ENCODE data around the gene BNC2.
A peak's percentile ranks its signal among the peaks of the same experiment; 100 is the strongest.

BNC2 gene

GRCh38 chr9:16754662-16755061 is 115.8 kb downstream of the BNC2 start:
- Histone ChIP-seq H3K4me1 (ENCODE audit: control insufficient read depth, insufficient read depth, low read length) (peaks cover 4% of the 10 kb centered on the region; the same call in 1 of the 2 replicates), H3K27ac (ENCODE audit: low read depth, low read length) (no peak overlapping the region), H3K4me3 (ENCODE audit: low read depth, low read length) (no peak overlapping the region), H3K9ac (ENCODE audit: low read length) (no peak overlapping the region), H3K36me3 (ENCODE audit: control insufficient read depth, insufficient read depth, low read length) (no peaks in the 10 kb centered on the region), H3K9me3 (ENCODE audit: control insufficient read depth, insufficient read depth, low read depth, low read length) (no peaks in the 10 kb centered on the region), H3K27me3 (ENCODE audit: control insufficient read depth, insufficient read depth, low read length) (no peaks in the 10 kb centered on the region)

GRCh38 chr9:16753256-16753655 is 117.2 kb downstream of the BNC2 start:
- H3K4me3 ChIP-seq (ENCODE audit: low read depth, low read length): no peak overlapping the region
- no peaks in the 10 kb centered on the region for H3K36me3 ChIP-seq (ENCODE audit: control insufficient read depth, insufficient read depth, low read length)
- H3K27ac ChIP-seq (ENCODE audit: low read depth, low read length): no peak overlapping the region
- peaks cover 4% of the 10 kb centered on the region; the same call in 1 of the 2 replicates for H3K4me1 ChIP-seq (ENCODE audit: control insufficient read depth, insufficient read depth, low read length)
- H3K27me3 ChIP-seq (ENCODE audit: control insufficient read depth, insufficient read depth, low read length): no peaks in the 10 kb centered on the region
- H3K9ac ChIP-seq (ENCODE audit: low read length): no peak overlapping the region
- H3K9me3 ChIP-seq (ENCODE audit: control insufficient read depth, insufficient read depth, low read depth, low read length): no peaks in the 10 kb centered on the region

- H3K36me3 ChIP-seq (ENCODE audit: control insufficient read depth, insufficient read depth, low read length): no peaks in the 10 kb centered on the region
- H3K9ac ChIP-seq (ENCODE audit: low read length): no peak overlapping the region
- H3K27ac ChIP-seq (ENCODE audit: low read depth, low read length): no peak overlapping the region
- peaks cover 4% of the 10 kb centered on the region; the same call in 1 of the 2 replicates for H3K4me1 ChIP-seq (ENCODE audit: control insufficient read depth, insufficient read depth, low read length)
- H3K9me3 ChIP-seq (ENCODE audit: control insufficient read depth, insufficient read depth, low read depth, low read length): no peaks in the 10 kb centered on the region
- no peak overlapping the region for H3K4me3 ChIP-seq (ENCODE audit: low read depth, low read length)
- H3K27me3 ChIP-seq (ENCODE audit: control insufficient read depth, insufficient read depth, low read length): no peaks in the 10 kb centered on the region
These were observed 117.9 kb downstream of the BNC2 start for GRCh38 chr9:16752601-16753000.

GRCh38 chr9:16750553-16750952 is 119.9 kb downstream of the BNC2 start:
- no peaks in the 10 kb centered on the region for H3K9me3 ChIP-seq (ENCODE audit: control insufficient read depth, insufficient read depth, low read depth, low read length)

GRCh38 chr9:16745359-16745758 is 125.1 kb downstream of the BNC2 start:
- Histone ChIP-seq H3K9me3 (ENCODE audit: control insufficient read depth, insufficient read depth, low read depth, low read length) (no peaks in the 10 kb centered on the region), H3K4me1 (ENCODE audit: control insufficient read depth, insufficient read depth, low read length) (no peaks in the 10 kb centered on the region), H3K27me3 (ENCODE audit: control insufficient read depth, insufficient read depth, low read length) (no peaks in the 10 kb centered on the region), H3K4me3 (ENCODE audit: low read depth, low read length) (no peak overlapping the region), H3K27ac (ENCODE audit: low read depth, low read length) (no peak overlapping the region), H3K36me3 (ENCODE audit: control insufficient read depth, insufficient read depth, low read length) (no peaks in the 10 kb centered on the region), H3K9ac (ENCODE audit: low read length) (no peak overlapping the region)

More at GRCh38 chr9:16750553-16750952, 119.9 kb downstream of the BNC2 start:
- Histone ChIP-seq H3K4me3 (ENCODE audit: low read depth, low read length) (no peak overlapping the region), H3K27ac (ENCODE audit: low read depth, low read length) (no peak overlapping the region), H3K36me3 (ENCODE audit: control insufficient read depth, insufficient read depth, low read length) (no peaks in the 10 kb centered on the region), H3K4me1 (ENCODE audit: control insufficient read depth, insufficient read depth, low read length) (peaks cover 4% of the 10 kb centered on the region; the same call in 1 of the 2 replicates), H3K27me3 (ENCODE audit: control insufficient read depth, insufficient read depth, low read length) (no peaks in the 10 kb centered on the region), H3K9ac (ENCODE audit: low read length) (no peak overlapping the region)

GRCh38 chr9:16744394-16744793 is 126.1 kb downstream of the BNC2 start:
- Histone ChIP-seq H3K36me3 (ENCODE audit: control insufficient read depth, insufficient read depth, low read length) (no peaks in the 10 kb centered on the region), H3K9ac (ENCODE audit: low read length) (no peak overlapping the region), H3K27ac (ENCODE audit: low read depth, low read length) (no peak overlapping the region), H3K9me3 (ENCODE audit: control insufficient read depth, insufficient read depth, low read depth, low read length) (no peaks in the 10 kb centered on the region), H3K27me3 (ENCODE audit: control insufficient read depth, insufficient read depth, low read length) (no peaks in the 10 kb centered on the region), H3K4me1 (ENCODE audit: control insufficient read depth, insufficient read depth, low read length) (no peaks in the 10 kb centered on the region), H3K4me3 (ENCODE audit: low read depth, low read length) (no peak overlapping the region)

- H3K4me3 ChIP-seq (ENCODE audit: low read depth, low read length): no peak overlapping the region
These were observed 127.1 kb downstream of the BNC2 start for GRCh38 chr9:16743375-16743774.

GRCh38 chr9:16735001-16735400 is 135.5 kb downstream of the BNC2 start:
- Histone ChIP-seq H3K27ac (ENCODE audit: low read depth, low read length) (no peak overlapping the region), H3K4me3 (ENCODE audit: low read depth, low read length) (no peak overlapping the region), H3K9ac (ENCODE audit: low read length) (no peak overlapping the region), H3K9me3 (ENCODE audit: control insufficient read depth, insufficient read depth, low read depth, low read length) (no peaks in the 10 kb centered on the region), H3K4me1 (ENCODE audit: control insufficient read depth, insufficient read depth, low read length) (peaks cover 30% of the 10 kb centered on the region), H3K27me3 (ENCODE audit: control insufficient read depth, insufficient read depth, low read length) (peaks cover 5% of the 10 kb centered on the region; the same call in 1 of the 2 replicates), H3K36me3 (ENCODE audit: control insufficient read depth, insufficient read depth, low read length) (no peaks in the 10 kb centered on the region)

More at GRCh38 chr9:16743375-16743774, 127.1 kb downstream of the BNC2 start:
- Histone ChIP-seq H3K27ac (ENCODE audit: low read depth, low read length) (no peak overlapping the region), H3K9ac (ENCODE audit: low read length) (no peak overlapping the region), H3K9me3 (ENCODE audit: control insufficient read depth, insufficient read depth, low read depth, low read length) (no peaks in the 10 kb centered on the region), H3K4me1 (ENCODE audit: control insufficient read depth, insufficient read depth, low read length) (no peaks in the 10 kb centered on the region), H3K36me3 (ENCODE audit: control insufficient read depth, insufficient read depth, low read length) (no peaks in the 10 kb centered on the region), H3K27me3 (ENCODE audit: control insufficient read depth, insufficient read depth, low read length) (no peaks in the 10 kb centered on the region)

GRCh38 chr9:16732546-16732945 is 137.9 kb downstream of the BNC2 start:
- Histone ChIP-seq H3K4me1 (ENCODE audit: control insufficient read depth, insufficient read depth, low read length) (peaks cover 52% of the 10 kb centered on the region), H3K4me3 (ENCODE audit: low read depth, low read length) (no peak overlapping the region), H3K9me3 (ENCODE audit: control insufficient read depth, insufficient read depth, low read depth, low read length) (no peaks in the 10 kb centered on the region), H3K27ac (ENCODE audit: low read depth, low read length) (no peak overlapping the region), H3K36me3 (ENCODE audit: control insufficient read depth, insufficient read depth, low read length) (no peaks in the 10 kb centered on the region), H3K27me3 (ENCODE audit: control insufficient read depth, insufficient read depth, low read length) (peaks cover 17% of the 10 kb centered on the region; the same call in 1 of the 2 replicates), H3K9ac (ENCODE audit: low read length) (no peak overlapping the region)

GRCh38 chr9:16730162-16730561 is 140.3 kb downstream of the BNC2 start:
- H3K9ac ChIP-seq (ENCODE audit: low read length): no peak overlapping the region

GRCh38 chr9:16729651-16730050 is 140.8 kb downstream of the BNC2 start:
- Histone ChIP-seq H3K4me1 (ENCODE audit: control insufficient read depth, insufficient read depth, low read length) (peaks cover 53% of the 10 kb centered on the region), H3K9ac (ENCODE audit: low read length) (no peak overlapping the region), H3K27ac (ENCODE audit: low read depth, low read length) (no peak overlapping the region), H3K36me3 (ENCODE audit: control insufficient read depth, insufficient read depth, low read length) (no peaks in the 10 kb centered on the region), H3K9me3 (ENCODE audit: control insufficient read depth, insufficient read depth, low read depth, low read length) (no peaks in the 10 kb centered on the region), H3K4me3 (ENCODE audit: low read depth, low read length) (peak overlapping the region; percentile 42), H3K27me3 (ENCODE audit: control insufficient read depth, insufficient read depth, low read length) (peaks cover 17% of the 10 kb centered on the region; the same call in 1 of the 2 replicates)

More at GRCh38 chr9:16730162-16730561, 140.3 kb downstream of the BNC2 start:
- Histone ChIP-seq H3K9me3 (ENCODE audit: control insufficient read depth, insufficient read depth, low read depth, low read length) (no peaks in the 10 kb centered on the region), H3K4me3 (ENCODE audit: low read depth, low read length) (peak overlapping the region; percentile 42), H3K4me1 (ENCODE audit: control insufficient read depth, insufficient read depth, low read length) (peaks cover 56% of the 10 kb centered on the region), H3K27ac (ENCODE audit: low read depth, low read length) (no peak overlapping the region), H3K27me3 (ENCODE audit: control insufficient read depth, insufficient read depth, low read length) (peaks cover 17% of the 10 kb centered on the region; the same call in 1 of the 2 replicates), H3K36me3 (ENCODE audit: control insufficient read depth, insufficient read depth, low read length) (no peaks in the 10 kb centered on the region)
